Measurements from ENCODE around the gene RCAN2.

The RCAN2 gene

DNA sequence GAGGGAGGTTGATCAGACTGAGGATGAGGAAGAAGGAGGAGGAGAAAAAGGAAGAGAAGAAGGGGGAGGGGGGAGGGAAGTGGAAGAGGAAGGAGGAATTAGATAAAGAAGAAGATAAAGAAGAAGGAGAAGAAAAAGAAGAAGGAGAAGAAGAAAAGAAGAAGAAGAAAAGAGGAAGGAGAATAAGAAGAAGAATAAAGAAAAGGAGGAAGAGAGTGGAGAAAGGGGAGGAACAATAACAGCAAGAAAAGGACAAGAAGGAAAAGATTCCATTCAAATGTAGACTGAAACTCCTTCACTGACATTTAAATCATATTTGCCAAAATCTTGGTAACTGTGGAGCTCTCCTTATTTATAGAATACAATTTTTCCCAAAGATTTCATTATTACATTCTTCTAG lies 34.3 kb upstream of the RCAN2 start:
- H3K4me3 ChIP-seq (ENCODE audit: low read depth, low read length): no peak overlapping the region
- in situ Hi-C loops (cut with HindIII; ENCODE audit: low sequenced_read_pairs): no loop called here
- DNase-seq (ENCODE audit: low read depth, low spot score): no peak
- no peak for TF ChIP-seq CTCF (IDR thresholded peaks at IDR 0.05; ENCODE audit: low read depth, low read length)

GRCh38 chr6:46521464-46521971 lies 30.3 kb upstream of the RCAN2 start:
- no peak for TF ChIP-seq CTCF (IDR thresholded peaks at IDR 0.05; ENCODE audit: low read depth, low read length)
- no peak overlapping the region for H3K4me3 ChIP-seq (ENCODE audit: low read depth, low read length)
- in situ Hi-C loops (cut with HindIII; ENCODE audit: low sequenced_read_pairs): no loop called here
- DNase-seq (ENCODE audit: low read depth, low spot score): peak; percentile 50

DNA sequence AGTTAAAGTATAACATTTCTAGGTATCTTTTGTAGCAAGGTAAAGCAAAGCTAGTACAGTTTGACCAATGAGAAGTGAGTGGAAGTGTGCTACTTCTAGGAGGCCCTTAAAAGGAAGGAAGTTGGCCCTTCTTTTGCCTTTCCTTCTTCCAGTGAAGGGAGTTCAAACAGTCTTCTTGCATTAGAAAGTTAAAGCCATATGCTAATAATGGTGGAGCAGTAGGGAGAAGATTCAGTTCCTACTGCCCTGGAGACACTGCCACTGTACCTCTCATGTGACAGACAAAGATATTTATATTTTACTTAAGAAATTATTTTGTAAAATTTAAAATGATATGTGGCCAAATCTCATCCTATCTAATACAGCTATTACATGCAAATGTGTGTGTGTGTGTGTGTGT lies 26.0 kb upstream of the RCAN2 start:
- no peak for TF ChIP-seq CTCF (IDR thresholded peaks at IDR 0.05; ENCODE audit: low read depth, low read length)
- in situ Hi-C loops (cut with HindIII; ENCODE audit: low sequenced_read_pairs): no loop called here
- H3K4me3 ChIP-seq (ENCODE audit: low read depth, low read length): no peak overlapping the region
- no peak for DNase-seq (ENCODE audit: low read depth, low spot score)

GRCh38 chr6:46513533-46513932 lies 22.3 kb upstream of the RCAN2 start:
- in situ Hi-C loops (cut with HindIII; ENCODE audit: low sequenced_read_pairs): no loop called here
- no peak for DNase-seq (ENCODE audit: low read depth, low spot score)
- TF ChIP-seq CTCF (IDR thresholded peaks at IDR 0.05; ENCODE audit: low read depth, low read length): no peak
- no peak overlapping the region for H3K4me3 ChIP-seq (ENCODE audit: low read depth, low read length)

DNA sequence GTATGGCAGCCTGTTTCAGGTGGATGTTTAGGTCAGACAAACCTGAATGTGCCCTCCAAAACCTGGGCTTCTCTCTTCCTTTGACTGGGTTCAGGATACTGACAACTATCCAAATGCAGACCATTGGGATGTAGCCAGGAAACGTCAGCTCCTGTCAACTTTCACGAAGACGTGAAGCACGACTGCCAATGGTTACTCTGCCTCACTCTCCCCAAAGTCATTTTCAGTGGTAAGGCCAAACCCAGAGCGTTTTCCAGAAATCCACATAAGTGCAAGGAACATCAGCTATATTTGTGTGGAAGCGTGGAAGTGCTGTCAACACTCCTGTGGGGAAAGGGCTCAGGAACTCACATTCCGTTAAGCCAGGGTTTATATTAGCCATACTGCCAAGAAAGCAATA lies 20.1 kb upstream of the RCAN2 start:
- in situ Hi-C loops (cut with HindIII; ENCODE audit: low sequenced_read_pairs): no loop called here
- DNase-seq (ENCODE audit: low read depth, low spot score): no peak
- no peak for TF ChIP-seq CTCF (IDR thresholded peaks at IDR 0.05; ENCODE audit: low read depth, low read length)
- H3K4me3 ChIP-seq (ENCODE audit: low read depth, low read length): no peak overlapping the region

DNA sequence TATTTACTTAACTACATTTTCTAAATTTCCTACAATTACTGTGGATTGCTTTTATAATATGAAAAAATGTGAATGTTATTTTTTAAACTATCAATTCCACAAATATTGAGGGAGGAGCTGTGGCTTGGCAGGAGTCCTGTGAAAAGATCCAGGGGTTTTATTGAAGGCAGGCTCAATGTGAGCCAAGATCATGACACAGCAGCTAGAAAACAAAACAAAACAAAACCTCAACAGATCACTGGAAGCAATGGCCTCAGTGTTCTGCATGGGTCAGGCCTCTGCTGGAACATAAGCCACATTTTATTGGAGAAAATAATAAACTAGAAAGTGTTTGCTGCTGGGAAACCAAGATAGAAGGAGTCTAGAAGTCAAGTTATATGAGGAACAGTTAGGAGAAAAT lies 19.4 kb upstream of the RCAN2 start:
- TF ChIP-seq CTCF (IDR thresholded peaks at IDR 0.05; ENCODE audit: low read depth, low read length): no peak
- H3K4me3 ChIP-seq (ENCODE audit: low read depth, low read length): no peak overlapping the region
- in situ Hi-C loops (cut with HindIII; ENCODE audit: low sequenced_read_pairs): no loop called here
- peak; percentile 82 for DNase-seq (ENCODE audit: low read depth, low spot score)

- in situ Hi-C loops (cut with HindIII; ENCODE audit: low sequenced_read_pairs): no loop called here
- H3K4me3 ChIP-seq (ENCODE audit: low read depth, low read length): no peak overlapping the region
- DNase-seq (ENCODE audit: low read depth, low spot score): no peak
- TF ChIP-seq CTCF (IDR thresholded peaks at IDR 0.05; ENCODE audit: low read depth, low read length): no peak
These were observed 18.8 kb upstream of the RCAN2 start for GRCh38 chr6:46509981-46510510.

Measured in astrocyte of the spinal cord (primary cell).